HG03342 (cell line): ENCODE data around the gene CACNA2D4.

Source experiments
- ATAC-seq: cut with Tn5 transposase; IDR thresholded peaks from one replicate; pipeline ENCODE4 v1.9.1; 2021; ENCODE audit warnings: mild to moderate bottlenecking, moderate library complexity; ENCODE audit not compliant: unreplicated experiment

Gene CACNA2D4

GRCh38 chr12:1920436-1920835, 2.0 kb upstream of the CACNA2D4 start:
- ATAC-seq, result no peak

GRCh38 chr12:1919763-1920162, 1.3 kb upstream of the CACNA2D4 start:
- ATAC-seq, result no peak

- ATAC-seq, result no peak
Observed at GRCh38 chr12:1919284-1919683, 832 bp upstream of the CACNA2D4 start.

- ATAC-seq, result no peak
Observed at GRCh38 chr12:1918884-1919236, 408 bp upstream of the CACNA2D4 start.

- no peak for ATAC-seq
Observed at GRCh38 chr12:1917172-1918070, 1.0 kb downstream of the CACNA2D4 start.

- ATAC-seq, result no peak
Observed at GRCh38 chr12:1916371-1917171, 1.9 kb downstream of the CACNA2D4 start.

- ATAC-seq, result no peak
Observed at GRCh38 chr12:1915082-1915968, 3.1 kb downstream of the CACNA2D4 start.

- no peak for ATAC-seq
Observed at GRCh38 chr12:1914114-1914911, 4.1 kb downstream of the CACNA2D4 start.

GRCh38 chr12:1913377-1914113, 4.9 kb downstream of the CACNA2D4 start:
- no peak for ATAC-seq

- no peak for ATAC-seq
Observed at GRCh38 chr12:1912580-1913376, 5.7 kb downstream of the CACNA2D4 start.

- ATAC-seq, result no peak
Observed at GRCh38 chr12:1911598-1912575, 6.6 kb downstream of the CACNA2D4 start.

- no peak for ATAC-seq
Observed at GRCh38 chr12:1910468-1910867, 8.0 kb downstream of the CACNA2D4 start.

- no peak for ATAC-seq
Observed at GRCh38 chr12:1908758-1909157, 9.7 kb downstream of the CACNA2D4 start.

- no peak for ATAC-seq
Observed at GRCh38 chr12:1907652-1908611, 10.5 kb downstream of the CACNA2D4 start.

- no peak for ATAC-seq
Observed at GRCh38 chr12:1906579-1906978, 11.9 kb downstream of the CACNA2D4 start.

- no peak for ATAC-seq
Observed at GRCh38 chr12:1904875-1905274, 13.6 kb downstream of the CACNA2D4 start.
